Measurements from ENCODE around the gene ZNF747.

Gene ZNF747

GRCh38 chr16:30515275-30515674 lies 19.4 kb downstream of the ZNF747 start:
- no peak for DNase-seq (ENCODE audit: low read depth)
- TF ChIP-seq CTCF (conservative IDR thresholded peaks at IDR 0.05; ENCODE audit: low read depth, low read length) = no peak
- no peak overlapping the region for H3K4me3 ChIP-seq (ENCODE audit: low read length)

- no peak overlapping the region for H3K4me3 ChIP-seq (ENCODE audit: low read length)
- no peak for DNase-seq (ENCODE audit: low read depth)
- TF ChIP-seq CTCF (conservative IDR thresholded peaks at IDR 0.05; ENCODE audit: low read depth, low read length) = no peak
Measured at GRCh38 chr16:30511509-30511908, 23.1 kb downstream of the ZNF747 start.

GRCh38 chr16:30510376-30510938 lies 24.2 kb downstream of the ZNF747 start:
- H3K4me3 ChIP-seq (ENCODE audit: low read length) = no peak overlapping the region
- DNase-seq (ENCODE audit: low read depth) = no peak
- TF ChIP-seq CTCF (conservative IDR thresholded peaks at IDR 0.05; ENCODE audit: low read depth, low read length) = no peak

GRCh38 chr16:30509081-30509765 lies 25.4 kb downstream of the ZNF747 start:
- TF ChIP-seq CTCF (conservative IDR thresholded peaks at IDR 0.05; ENCODE audit: low read depth, low read length) = no peak
- no peak overlapping the region for H3K4me3 ChIP-seq (ENCODE audit: low read length)
- DNase-seq (ENCODE audit: low read depth) = no peak

GRCh38 chr16:30503403-30504296 lies 31.0 kb downstream of the ZNF747 start:
- no peak for TF ChIP-seq CTCF (conservative IDR thresholded peaks at IDR 0.05; ENCODE audit: low read depth, low read length)

GRCh38 chr16:30499284-30499683 lies 35.4 kb downstream of the ZNF747 start:
- H3K4me3 ChIP-seq (ENCODE audit: low read length) = no peak overlapping the region
- no peak for DNase-seq (ENCODE audit: low read depth)
- no peak for TF ChIP-seq CTCF (conservative IDR thresholded peaks at IDR 0.05; ENCODE audit: low read depth, low read length)

More at GRCh38 chr16:30503403-30504296, 31.0 kb downstream of the ZNF747 start:
- no peak for DNase-seq (ENCODE audit: low read depth)
- no peak overlapping the region for H3K4me3 ChIP-seq (ENCODE audit: low read length)
